DND-41 (cell line): ENCODE measurements around the gene APEH.

Experiments
- EZH2 ChIP-seq: IDR thresholded peaks from 3 replicates; pipeline ENCODE4 v1.6.1; 2012; ENCODE audit warnings: borderline replicate concordance, low read depth, mild to moderate bottlenecking, moderate library complexity, low read length, inconsistent platforms; ENCODE audit not compliant: severe bottlenecking
- TF ChIP-seq, protein P1 (sequence below): IDR thresholded peaks from 2 replicates; pipeline ENCODE4 v1.5.1; 2012; ENCODE audit warnings: borderline replicate concordance, low read length, moderate library complexity, mild to moderate bottlenecking; ENCODE audit not compliant: poor library complexity, severe bottlenecking; ENCODE audit errors: extremely low read depth

DNA sequence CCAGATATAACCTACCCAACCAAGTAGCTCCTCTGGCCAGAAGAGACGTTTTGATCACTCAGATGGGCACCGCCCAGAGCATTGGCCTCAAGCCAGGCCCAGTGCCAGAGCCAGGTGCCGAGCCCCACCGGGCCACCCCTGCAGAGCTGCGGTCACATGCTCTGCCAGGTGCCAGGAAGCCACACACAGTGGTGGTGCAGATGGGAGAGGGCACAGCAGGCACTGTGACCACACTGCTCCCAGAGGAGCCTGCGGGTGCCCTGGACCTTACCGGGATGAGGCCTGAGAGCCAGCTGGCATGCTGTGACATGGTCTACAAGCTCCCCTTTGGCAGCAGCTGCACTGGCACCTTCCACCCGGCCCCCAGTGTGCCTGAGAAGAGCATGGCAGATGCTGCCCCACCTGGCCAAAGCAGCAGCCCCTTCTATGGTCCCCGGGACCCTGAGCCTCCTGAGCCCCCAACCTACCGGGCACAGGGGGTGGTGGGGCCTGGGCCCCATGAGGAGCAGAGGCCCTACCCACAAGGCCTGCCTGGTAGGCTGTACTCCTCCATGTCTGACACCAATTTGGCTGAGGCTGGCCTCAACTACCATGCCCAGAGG, 19.1 kb upstream of the APEH start:
- no peak for TF ChIP-seq EZH2
- TF ChIP-seq, protein P1, sequence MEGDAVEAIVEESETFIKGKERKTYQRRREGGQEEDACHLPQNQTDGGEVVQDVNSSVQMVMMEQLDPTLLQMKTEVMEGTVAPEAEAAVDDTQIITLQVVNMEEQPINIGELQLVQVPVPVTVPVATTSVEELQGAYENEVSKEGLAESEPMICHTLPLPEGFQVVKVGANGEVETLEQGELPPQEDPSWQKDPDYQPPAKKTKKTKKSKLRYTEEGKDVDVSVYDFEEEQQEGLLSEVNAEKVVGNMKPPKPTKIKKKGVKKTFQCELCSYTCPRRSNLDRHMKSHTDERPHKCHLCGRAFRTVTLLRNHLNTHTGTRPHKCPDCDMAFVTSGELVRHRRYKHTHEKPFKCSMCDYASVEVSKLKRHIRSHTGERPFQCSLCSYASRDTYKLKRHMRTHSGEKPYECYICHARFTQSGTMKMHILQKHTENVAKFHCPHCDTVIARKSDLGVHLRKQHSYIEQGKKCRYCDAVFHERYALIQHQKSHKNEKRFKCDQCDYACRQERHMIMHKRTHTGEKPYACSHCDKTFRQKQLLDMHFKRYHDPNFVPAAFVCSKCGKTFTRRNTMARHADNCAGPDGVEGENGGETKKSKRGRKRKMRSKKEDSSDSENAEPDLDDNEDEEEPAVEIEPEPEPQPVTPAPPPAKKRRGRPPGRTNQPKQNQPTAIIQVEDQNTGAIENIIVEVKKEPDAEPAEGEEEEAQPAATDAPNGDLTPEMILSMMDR, result no peak
